Measurements from ENCODE around the gene CES2. TPM values are rescaled to one million over a fixed set of nuclear protein-coding genes. Genes with fewer than 3 reads are reported as not detected.

The CES2 gene
- total RNA-seq, 1 experiment from 2014 or later, result 35.4 TPM

DNA sequence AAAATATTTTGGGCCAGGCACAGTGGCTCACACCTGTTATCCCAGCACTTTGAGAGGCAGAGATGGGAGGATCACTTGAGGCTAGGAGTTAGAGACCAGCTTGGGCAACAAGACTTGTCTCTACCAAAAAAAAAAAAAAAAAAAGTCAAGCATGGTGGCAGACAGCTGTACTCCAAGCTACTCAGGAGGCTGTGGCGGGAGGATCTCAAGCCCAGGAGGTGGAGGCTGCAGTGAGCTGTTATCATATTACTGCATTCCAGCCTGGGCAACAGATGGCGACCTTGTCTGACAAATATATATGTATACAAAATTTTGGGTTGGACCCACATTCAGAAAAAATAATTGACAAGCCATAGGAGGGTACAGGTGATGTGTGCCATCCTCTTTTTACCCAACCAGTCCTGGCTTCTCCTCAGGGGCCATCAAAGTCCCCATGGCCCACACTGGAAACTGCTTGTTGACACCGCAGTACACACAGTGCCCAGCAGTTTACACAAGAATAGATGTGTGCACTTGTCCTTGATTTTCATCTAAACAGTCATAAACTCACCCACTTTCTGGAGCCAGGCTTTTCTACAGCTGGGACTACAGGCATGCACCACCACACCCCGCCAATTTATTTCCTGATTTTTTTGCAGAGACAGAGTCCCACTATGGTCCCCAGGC is 1.7 kb downstream of the CES2 start:
- Histone ChIP-seq H3K9me3 (ENCODE audit: control insufficient read depth in 1 of 2, insufficient read depth in 1 of 2, low read depth in 1 of 2, low read length in 2 of 2) (no peaks in the 10 kb centered on the region), H3K9ac (ENCODE audit: low read length) (no peak overlapping the region), H3K4me3 (replicated peaks in 1 of 2; ENCODE audit: low read depth in 1 of 2, low read length in 2 of 2) (no peak overlapping the region), H3K9me2 (ENCODE audit: insufficient read depth) (no peaks in the 10 kb centered on the region), H3K36me3 (ENCODE audit: control insufficient read depth in 1 of 2, insufficient read depth in 2 of 2, low read length in 2 of 2) (peaks cover 25 to 38% of the 10 kb centered on the region in 2 experiments; a peak in 3 of 4 replicates), H4K20me1 (ENCODE audit: insufficient read depth) (no peaks in the 10 kb centered on the region), H3K79me2 (ENCODE audit: insufficient read depth, low read length) (peaks cover 61% of the 10 kb centered on the region), H3K27me3 (ENCODE audit: insufficient read depth, low read length) (no peaks in the 10 kb centered on the region), H3K27ac (ENCODE audit: low read depth, low read length) (no peak overlapping the region), H3K4me2 (ENCODE audit: low read length) (no peak overlapping the region), H2AFZ (ENCODE audit: low read depth, low read length, poor library complexity, severe bottlenecking) (no peak overlapping the region), H3K4me1 (ENCODE audit: control insufficient read depth in 1 of 2, insufficient read depth in 2 of 2, low read length in 2 of 2) (peaks cover 0 to 26% of the 10 kb centered on the region in 2 experiments; a peak in 3 of 4 replicates)
- no TSS peak for BruUV-seq (replicated peaks)
- POLR2A ChIA-PET, result no interaction called here
- intact Hi-C loops (cut with micrococcal nuclease), result no loop called here
- no peak for TF ChIP-seq YY1 (IDR thresholded peaks at IDR 0.05; ENCODE audit: extremely low read depth, insufficient replicate concordance, low read depth, low read length)
- TF ChIP-seq CBX3 (IDR thresholded peaks at IDR 0.05; ENCODE audit: low read depth), result no peak
- TF ChIP-seq CEBPB (IDR thresholded peaks at IDR 0.05; ENCODE audit: low read depth), result no peak
- TF ChIP-seq RAD21 (IDR thresholded peaks at IDR 0.05; ENCODE audit: low read depth), result no peak
- TF ChIP-seq EZH2 (IDR thresholded peaks at IDR 0.05), result no peak
- TF ChIP-seq, protein P1, sequence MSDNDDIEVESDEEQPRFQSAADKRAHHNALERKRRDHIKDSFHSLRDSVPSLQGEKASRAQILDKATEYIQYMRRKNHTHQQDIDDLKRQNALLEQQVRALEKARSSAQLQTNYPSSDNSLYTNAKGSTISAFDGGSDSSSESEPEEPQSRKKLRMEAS (IDR thresholded peaks at IDR 0.05), result no peak
- TF ChIP-seq, protein P2, sequence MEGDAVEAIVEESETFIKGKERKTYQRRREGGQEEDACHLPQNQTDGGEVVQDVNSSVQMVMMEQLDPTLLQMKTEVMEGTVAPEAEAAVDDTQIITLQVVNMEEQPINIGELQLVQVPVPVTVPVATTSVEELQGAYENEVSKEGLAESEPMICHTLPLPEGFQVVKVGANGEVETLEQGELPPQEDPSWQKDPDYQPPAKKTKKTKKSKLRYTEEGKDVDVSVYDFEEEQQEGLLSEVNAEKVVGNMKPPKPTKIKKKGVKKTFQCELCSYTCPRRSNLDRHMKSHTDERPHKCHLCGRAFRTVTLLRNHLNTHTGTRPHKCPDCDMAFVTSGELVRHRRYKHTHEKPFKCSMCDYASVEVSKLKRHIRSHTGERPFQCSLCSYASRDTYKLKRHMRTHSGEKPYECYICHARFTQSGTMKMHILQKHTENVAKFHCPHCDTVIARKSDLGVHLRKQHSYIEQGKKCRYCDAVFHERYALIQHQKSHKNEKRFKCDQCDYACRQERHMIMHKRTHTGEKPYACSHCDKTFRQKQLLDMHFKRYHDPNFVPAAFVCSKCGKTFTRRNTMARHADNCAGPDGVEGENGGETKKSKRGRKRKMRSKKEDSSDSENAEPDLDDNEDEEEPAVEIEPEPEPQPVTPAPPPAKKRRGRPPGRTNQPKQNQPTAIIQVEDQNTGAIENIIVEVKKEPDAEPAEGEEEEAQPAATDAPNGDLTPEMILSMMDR (IDR thresholded peaks at IDR 0.05 in 2 of 3, conservative IDR thresholded peaks at IDR 0.05 in 1 of 3; ENCODE audit: borderline replicate concordance in 1 of 3, insufficient read depth in 1 of 3, low read depth in 2 of 3, low read length in 2 of 3), result no peak
- TF ChIP-seq SIN3A (IDR thresholded peaks at IDR 0.05; ENCODE audit: low read depth), result no peak
- TF ChIP-seq ELF1 (IDR thresholded peaks at IDR 0.05; ENCODE audit: borderline replicate concordance, low read depth), result no peak
- TF ChIP-seq, protein P3, sequence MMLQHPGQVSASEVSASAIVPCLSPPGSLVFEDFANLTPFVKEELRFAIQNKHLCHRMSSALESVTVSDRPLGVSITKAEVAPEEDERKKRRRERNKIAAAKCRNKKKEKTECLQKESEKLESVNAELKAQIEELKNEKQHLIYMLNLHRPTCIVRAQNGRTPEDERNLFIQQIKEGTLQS (IDR thresholded peaks at IDR 0.05), result no peak
- no peak for TF ChIP-seq JUND (IDR thresholded peaks at IDR 0.05)
- TF ChIP-seq EGR1 (IDR thresholded peaks at IDR 0.05; ENCODE audit: low read depth), result no peak
- TF ChIP-seq SRF (IDR thresholded peaks at IDR 0.05; ENCODE audit: low read depth), result no peak
- no peak for TF ChIP-seq FOSL1 (IDR thresholded peaks at IDR 0.05; ENCODE audit: low read depth)
- TF ChIP-seq POLR2A (IDR thresholded peaks at IDR 0.05; ENCODE audit: borderline replicate concordance, extremely low read depth, insufficient read depth, insufficient read length), result no peak
- TF ChIP-seq, protein P4, sequence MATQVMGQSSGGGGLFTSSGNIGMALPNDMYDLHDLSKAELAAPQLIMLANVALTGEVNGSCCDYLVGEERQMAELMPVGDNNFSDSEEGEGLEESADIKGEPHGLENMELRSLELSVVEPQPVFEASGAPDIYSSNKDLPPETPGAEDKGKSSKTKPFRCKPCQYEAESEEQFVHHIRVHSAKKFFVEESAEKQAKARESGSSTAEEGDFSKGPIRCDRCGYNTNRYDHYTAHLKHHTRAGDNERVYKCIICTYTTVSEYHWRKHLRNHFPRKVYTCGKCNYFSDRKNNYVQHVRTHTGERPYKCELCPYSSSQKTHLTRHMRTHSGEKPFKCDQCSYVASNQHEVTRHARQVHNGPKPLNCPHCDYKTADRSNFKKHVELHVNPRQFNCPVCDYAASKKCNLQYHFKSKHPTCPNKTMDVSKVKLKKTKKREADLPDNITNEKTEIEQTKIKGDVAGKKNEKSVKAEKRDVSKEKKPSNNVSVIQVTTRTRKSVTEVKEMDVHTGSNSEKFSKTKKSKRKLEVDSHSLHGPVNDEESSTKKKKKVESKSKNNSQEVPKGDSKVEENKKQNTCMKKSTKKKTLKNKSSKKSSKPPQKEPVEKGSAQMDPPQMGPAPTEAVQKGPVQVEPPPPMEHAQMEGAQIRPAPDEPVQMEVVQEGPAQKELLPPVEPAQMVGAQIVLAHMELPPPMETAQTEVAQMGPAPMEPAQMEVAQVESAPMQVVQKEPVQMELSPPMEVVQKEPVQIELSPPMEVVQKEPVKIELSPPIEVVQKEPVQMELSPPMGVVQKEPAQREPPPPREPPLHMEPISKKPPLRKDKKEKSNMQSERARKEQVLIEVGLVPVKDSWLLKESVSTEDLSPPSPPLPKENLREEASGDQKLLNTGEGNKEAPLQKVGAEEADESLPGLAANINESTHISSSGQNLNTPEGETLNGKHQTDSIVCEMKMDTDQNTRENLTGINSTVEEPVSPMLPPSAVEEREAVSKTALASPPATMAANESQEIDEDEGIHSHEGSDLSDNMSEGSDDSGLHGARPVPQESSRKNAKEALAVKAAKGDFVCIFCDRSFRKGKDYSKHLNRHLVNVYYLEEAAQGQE (IDR thresholded peaks at IDR 0.05; ENCODE audit: low read depth), result no peak
- DNase-seq (ENCODE audit: low read depth, low spot score) (no peak), ATAC-seq (no peak)
- RAD21 ChIA-PET (ENCODE audit: low non-redundant PET in 1 of 2, low total read pairs in 2 of 2, uncharacterized antibody in 2 of 2, unreplicated experiment in 2 of 2), result no interaction called here
- CTCF ChIA-PET, result interaction anchor here (1.2 kb wide), 1 partner anchor 24 kb away, joined by 3 read pairs; the partner anchor contains the start of gene CES3

Data from HCT116 (cell line).